Measurements from ENCODE around the gene OR6C3.

GRCh38 chr12:55320201-55320600 lies 10.3 kb upstream of the OR6C3 start:
- TF ChIP-seq NFRKB (IDR thresholded peaks at IDR 0.05), result no peak
- no peak for TF ChIP-seq TARDBP (IDR thresholded peaks at IDR 0.05)
- no peak for TF ChIP-seq FOXK2 (IDR thresholded peaks at IDR 0.05)
- TF ChIP-seq ELF4 (IDR thresholded peaks at IDR 0.05), result no peak
